Panc1 (cell line): ENCODE results near the gene EEF2. TPM values are rescaled to one million over a fixed set of nuclear protein-coding genes. Genes with fewer than 3 reads are reported as not detected.

ENCODE experiments used
- ATAC-seq: fragments of 200-7000 bp; cut with Tn5 transposase; 2 replicates; pipeline ENCODE4 v1.9.1; 2020; ENCODE audit warnings: mild to moderate bottlenecking, moderate library complexity
- BruUV-seq: library from RNA; stranded (reverse); fragments of 400-500 nt; replicated peaks from 2 replicates; lab custom pipeline; 2021; lab: Mats Ljungman, UMichigan
- CTCF ChIA-PET: fragments of 300-600 bp; sonication (Branson Sonifier 250); formaldehyde crosslinking; loops from one replicate; lab custom pipeline; 2022; ENCODE audit warnings: antibody characterized with exemption; lab: Charles Lee
- POLR2A ChIA-PET: fragments of 300-600 bp; sonication (Branson Sonifier 250); formaldehyde crosslinking; loops from one replicate; lab custom pipeline; 2022; ENCODE audit warnings: antibody characterized with exemption; lab: Charles Lee
- DNase-seq: peaks from one replicate; pipeline ENCODE4 v3.0.0-alpha.2; 2010; ENCODE audit warnings: low read depth, low spot score
- H3K27ac ChIP-seq: 2 replicates; pipeline ENCODE4 v1.5.1; 2011; ENCODE audit warnings: mild to moderate bottlenecking, low read length, inconsistent platforms
- H3K27me3 ChIP-seq: fragments of 200-500 bp; sonication (Bioruptor generic); 2 replicates; pipeline ENCODE4 v1.6.0; 2014; ENCODE audit warnings: low read length, inconsistent platforms; ENCODE audit not compliant: control insufficient read depth, insufficient read depth
- H3K36me3 ChIP-seq: fragments of 200-500 bp; sonication (Bioruptor generic); 2 replicates; pipeline ENCODE4 v1.5.1; 2014; ENCODE audit warnings: inconsistent platforms, mild to moderate bottlenecking, low read length, moderate library complexity; ENCODE audit not compliant: control insufficient read depth, insufficient read depth
- H3K4me1 ChIP-seq: 2 replicates; pipeline ENCODE4 v1.5.1; 2011; ENCODE audit warnings: inconsistent platforms, mild to moderate bottlenecking, low read length, moderate library complexity; ENCODE audit not compliant: control insufficient read depth, insufficient read depth
- H3K4me3 ChIP-seq, 2 experiments: 2 replicates each; pipeline ENCODE4 v1.5.1; 2011 to 2012; ENCODE audit warnings: low read depth in 2 of 2, low read length in 2 of 2, mild to moderate bottlenecking in 2 of 2, inconsistent platforms in 1 of 2, moderate library complexity in 1 of 2
- H3K9me3 ChIP-seq: fragments of 200-500 bp; sonication (Bioruptor generic); 2 replicates; pipeline ENCODE4 v1.5.1; 2014; ENCODE audit warnings: low read depth, mild to moderate bottlenecking, inconsistent platforms, low read length, moderate library complexity; ENCODE audit not compliant: control insufficient read depth, insufficient read depth
- POLR2AphosphoS5 ChIP-seq: IDR thresholded peaks from 2 replicates; pipeline ENCODE4 v1.6.1; 2012; ENCODE audit warnings: mild to moderate bottlenecking, low read depth, low read length, moderate library complexity
- SIN3A ChIP-seq: IDR thresholded peaks from 2 replicates; pipeline ENCODE4 v1.6.1; 2012; ENCODE audit warnings: low read depth, mild to moderate bottlenecking, low read length, moderate library complexity, borderline replicate concordance; ENCODE audit not compliant: insufficient read depth
- TCF7L2 ChIP-seq: IDR thresholded peaks from 2 replicates; pipeline ENCODE4 v1.6.1; 2011; ENCODE audit warnings: mild to moderate bottlenecking, low read depth, low read length, inconsistent platforms
- in situ Hi-C: cut with HindIII; loops from 2 replicates; pipeline ENCODE4 v1.10.0; 2016; ENCODE audit warnings: low sequenced_read_pairs, low pct_unique_long_range_greater_than_20kb
- intact Hi-C: fragments of 100-400 bp; cut with micrococcal nuclease; formaldehyde crosslinking; loops from one replicate; pipeline ENCODE4 v1.10.0; 2022; ENCODE audit not compliant: unreplicated experiment
- total RNA-seq: library from RNA; stranded (reverse); gene quantifications from one replicate; pipeline ENCODE4 v1.2.1, GENCODE V29; 2021; ENCODE audit not compliant: unreplicated experiment
- TF ChIP-seq, protein P1 (sequence below): fragments of 450-650 bp; IDR thresholded peaks from 2 replicates; pipeline ENCODE4 v1.5.1; 2017; ENCODE audit warnings: mild to moderate bottlenecking
- TF ChIP-seq, protein P2 (sequence below), 2 experiments: IDR thresholded peaks; 2 replicates each; pipeline ENCODE4 v1.6.1; 2011 to 2012; ENCODE audit warnings: low read depth in 2 of 2, control low read depth in 1 of 2, low read length in 1 of 2, mild to moderate bottlenecking in 1 of 2, moderate library complexity in 1 of 2; ENCODE audit not compliant: insufficient read depth in 1 of 2

The EEF2 gene
- total RNA-seq, 1 experiment from 2014 or later: 1,391 TPM

DNA sequence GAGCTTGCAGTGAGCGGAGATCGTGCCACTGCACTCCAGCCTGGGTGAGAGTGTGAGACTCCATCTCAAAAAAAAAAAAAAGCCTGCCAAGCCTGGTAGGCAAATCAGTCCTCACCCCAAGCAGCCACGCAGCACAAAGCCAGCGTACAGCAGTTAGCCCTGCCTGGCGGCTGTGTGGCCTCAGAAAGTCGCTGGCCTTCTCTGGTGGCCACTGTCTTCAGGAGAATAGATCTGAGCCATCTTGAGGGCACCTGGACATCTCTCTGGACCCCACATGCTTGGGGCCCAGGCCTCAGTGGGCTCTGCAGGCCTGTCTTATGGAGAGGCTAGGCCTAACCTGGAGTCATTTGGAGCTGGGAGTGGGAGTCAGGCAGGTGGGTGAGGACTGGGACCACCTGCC, 45.3 kb upstream of the EEF2 start:
- Histone ChIP-seq H3K36me3 (no peaks in the 10 kb centered on the region), H3K27ac (no peak overlapping the region), H3K9me3 (no peaks in the 10 kb centered on the region), H3K27me3 (no peaks in the 10 kb centered on the region), H3K4me3 (no peak overlapping the region), H3K4me1 (no peaks in the 10 kb centered on the region)
- DNase-seq (no peak), ATAC-seq (no peak)
- in situ Hi-C loops (no loop called here), intact Hi-C loops (no loop called here)
- ChIA-PET POLR2A (no interaction called here), CTCF (no interaction called here)
- TF ChIP-seq, protein P1, sequence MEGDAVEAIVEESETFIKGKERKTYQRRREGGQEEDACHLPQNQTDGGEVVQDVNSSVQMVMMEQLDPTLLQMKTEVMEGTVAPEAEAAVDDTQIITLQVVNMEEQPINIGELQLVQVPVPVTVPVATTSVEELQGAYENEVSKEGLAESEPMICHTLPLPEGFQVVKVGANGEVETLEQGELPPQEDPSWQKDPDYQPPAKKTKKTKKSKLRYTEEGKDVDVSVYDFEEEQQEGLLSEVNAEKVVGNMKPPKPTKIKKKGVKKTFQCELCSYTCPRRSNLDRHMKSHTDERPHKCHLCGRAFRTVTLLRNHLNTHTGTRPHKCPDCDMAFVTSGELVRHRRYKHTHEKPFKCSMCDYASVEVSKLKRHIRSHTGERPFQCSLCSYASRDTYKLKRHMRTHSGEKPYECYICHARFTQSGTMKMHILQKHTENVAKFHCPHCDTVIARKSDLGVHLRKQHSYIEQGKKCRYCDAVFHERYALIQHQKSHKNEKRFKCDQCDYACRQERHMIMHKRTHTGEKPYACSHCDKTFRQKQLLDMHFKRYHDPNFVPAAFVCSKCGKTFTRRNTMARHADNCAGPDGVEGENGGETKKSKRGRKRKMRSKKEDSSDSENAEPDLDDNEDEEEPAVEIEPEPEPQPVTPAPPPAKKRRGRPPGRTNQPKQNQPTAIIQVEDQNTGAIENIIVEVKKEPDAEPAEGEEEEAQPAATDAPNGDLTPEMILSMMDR: no peak
- TF ChIP-seq POLR2AphosphoS5 (no peak), TCF7L2 (no peak), SIN3A (no peak)
- TF ChIP-seq, protein P2, sequence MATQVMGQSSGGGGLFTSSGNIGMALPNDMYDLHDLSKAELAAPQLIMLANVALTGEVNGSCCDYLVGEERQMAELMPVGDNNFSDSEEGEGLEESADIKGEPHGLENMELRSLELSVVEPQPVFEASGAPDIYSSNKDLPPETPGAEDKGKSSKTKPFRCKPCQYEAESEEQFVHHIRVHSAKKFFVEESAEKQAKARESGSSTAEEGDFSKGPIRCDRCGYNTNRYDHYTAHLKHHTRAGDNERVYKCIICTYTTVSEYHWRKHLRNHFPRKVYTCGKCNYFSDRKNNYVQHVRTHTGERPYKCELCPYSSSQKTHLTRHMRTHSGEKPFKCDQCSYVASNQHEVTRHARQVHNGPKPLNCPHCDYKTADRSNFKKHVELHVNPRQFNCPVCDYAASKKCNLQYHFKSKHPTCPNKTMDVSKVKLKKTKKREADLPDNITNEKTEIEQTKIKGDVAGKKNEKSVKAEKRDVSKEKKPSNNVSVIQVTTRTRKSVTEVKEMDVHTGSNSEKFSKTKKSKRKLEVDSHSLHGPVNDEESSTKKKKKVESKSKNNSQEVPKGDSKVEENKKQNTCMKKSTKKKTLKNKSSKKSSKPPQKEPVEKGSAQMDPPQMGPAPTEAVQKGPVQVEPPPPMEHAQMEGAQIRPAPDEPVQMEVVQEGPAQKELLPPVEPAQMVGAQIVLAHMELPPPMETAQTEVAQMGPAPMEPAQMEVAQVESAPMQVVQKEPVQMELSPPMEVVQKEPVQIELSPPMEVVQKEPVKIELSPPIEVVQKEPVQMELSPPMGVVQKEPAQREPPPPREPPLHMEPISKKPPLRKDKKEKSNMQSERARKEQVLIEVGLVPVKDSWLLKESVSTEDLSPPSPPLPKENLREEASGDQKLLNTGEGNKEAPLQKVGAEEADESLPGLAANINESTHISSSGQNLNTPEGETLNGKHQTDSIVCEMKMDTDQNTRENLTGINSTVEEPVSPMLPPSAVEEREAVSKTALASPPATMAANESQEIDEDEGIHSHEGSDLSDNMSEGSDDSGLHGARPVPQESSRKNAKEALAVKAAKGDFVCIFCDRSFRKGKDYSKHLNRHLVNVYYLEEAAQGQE (IDR thresholded peaks at IDR 0.05; ENCODE audit: insufficient read depth in 1 of 2, low read depth in 2 of 2, low read length in 1 of 2): no peak
- no TSS peak for BruUV-seq

DNA sequence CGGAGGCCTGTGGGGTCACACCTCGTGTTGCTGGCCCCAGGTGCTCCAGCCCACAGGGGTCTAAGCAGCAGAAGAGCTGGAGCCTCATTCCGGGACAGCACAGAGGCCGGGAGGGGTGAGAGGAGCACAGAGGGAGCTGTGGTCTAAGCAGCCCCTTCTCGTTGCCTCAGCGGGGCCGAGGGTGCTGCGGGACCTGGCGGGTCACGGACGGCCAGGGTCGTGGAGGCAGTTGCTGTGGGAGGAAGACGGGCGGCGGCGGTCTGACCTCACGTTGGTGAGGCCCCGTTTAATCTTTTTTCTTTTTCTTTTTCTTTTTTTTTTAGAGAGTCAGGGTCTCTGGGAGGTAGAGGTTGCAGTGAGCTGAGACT, 44.0 kb upstream of the EEF2 start:
- TF ChIP-seq, protein P2 (IDR thresholded peaks at IDR 0.05; ENCODE audit: insufficient read depth in 1 of 2, low read depth in 2 of 2, low read length in 1 of 2): no peak
- TF ChIP-seq SIN3A (no peak), POLR2AphosphoS5 (no peak), TCF7L2 (no peak)
- TF ChIP-seq, protein P1: no peak
- no peak overlapping the region for H3K27ac ChIP-seq
- DNase-seq (no peak), ATAC-seq (no peak)
- H3K4me1 ChIP-seq: no peaks in the 10 kb centered on the region
- no peaks in the 10 kb centered on the region for H3K9me3 ChIP-seq
- in situ Hi-C loops: no loop called here
- ChIA-PET POLR2A (no interaction called here), CTCF (no interaction called here)
- H3K27me3 ChIP-seq: no peaks in the 10 kb centered on the region
- no TSS peak for BruUV-seq
- intact Hi-C loops: no loop called here
- H3K36me3 ChIP-seq: no peaks in the 10 kb centered on the region
- H3K4me3 ChIP-seq: no peak overlapping the region
